ENCODE data around the gene SKIL.

The SKIL gene

DNA sequence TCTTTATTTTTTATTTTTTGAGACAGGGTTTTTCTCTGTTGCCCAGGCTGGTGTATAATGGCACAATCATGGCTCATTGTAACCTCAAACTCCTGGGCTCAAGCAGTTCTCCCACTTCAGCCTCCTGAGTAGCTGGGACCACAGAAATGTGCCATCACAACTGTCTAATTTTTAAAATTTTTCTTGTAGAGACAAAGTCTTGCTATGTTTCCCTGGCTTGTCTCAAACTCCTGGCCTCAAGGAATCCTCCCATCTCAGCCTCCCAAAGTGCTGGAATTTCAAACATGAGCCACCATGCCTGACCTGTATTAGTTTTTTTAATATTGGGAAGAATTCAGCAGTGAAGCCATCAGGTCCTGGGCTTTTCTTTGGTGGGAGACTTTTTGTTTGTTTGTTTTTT is 47.6 kb downstream of the SKIL start:
- DNase-seq = no peak

GRCh38 chr3:170410428-170411029 is 53.0 kb downstream of the SKIL start:
- DNase-seq = no peak

GRCh38 chr3:170413291-170413690 is 55.8 kb downstream of the SKIL start:
- no peak for DNase-seq

DNA sequence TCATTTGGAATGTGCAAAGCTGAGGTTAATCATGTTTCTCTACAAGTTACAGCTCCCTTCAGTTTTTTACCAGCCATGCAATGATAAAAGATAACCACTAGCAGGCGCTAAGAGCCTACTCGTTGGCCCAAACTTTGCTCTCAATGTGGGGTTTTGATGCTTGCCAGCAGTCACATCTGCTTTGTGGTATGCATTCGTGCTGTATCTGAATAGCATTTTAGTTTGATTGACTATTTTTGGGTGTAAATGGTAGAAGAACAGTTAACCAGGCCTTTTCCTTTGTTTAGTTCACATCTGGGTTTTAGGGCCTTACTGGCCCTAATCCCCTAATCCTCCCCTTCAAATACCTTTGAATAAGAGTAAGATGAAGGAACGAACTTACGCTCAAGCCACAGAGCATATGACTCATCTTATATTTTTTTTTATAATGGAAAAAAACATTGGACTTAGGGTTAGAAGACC is 56.7 kb downstream of the SKIL start:
- DNase-seq = peak; percentile 78

DNA sequence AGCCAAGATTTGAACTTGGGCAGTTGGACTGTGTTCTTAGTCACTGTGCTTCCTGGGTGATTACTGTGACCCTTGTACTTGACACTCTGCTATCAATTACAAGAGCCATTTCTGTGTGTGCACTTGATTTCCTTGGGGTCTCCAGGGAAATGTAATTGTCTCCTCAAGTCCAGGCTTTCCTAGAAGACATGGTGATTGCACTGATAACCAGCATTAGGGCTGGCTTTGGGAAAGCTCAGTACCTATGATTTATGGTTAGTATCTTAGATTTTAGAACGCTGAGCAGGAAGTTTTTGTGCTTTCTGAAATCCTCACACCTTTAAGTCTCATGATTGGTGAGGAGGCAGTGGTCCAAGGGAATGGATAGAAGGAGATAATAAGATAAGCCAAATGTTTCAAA is 59.6 kb downstream of the SKIL start:
- no peak for DNase-seq

DNA sequence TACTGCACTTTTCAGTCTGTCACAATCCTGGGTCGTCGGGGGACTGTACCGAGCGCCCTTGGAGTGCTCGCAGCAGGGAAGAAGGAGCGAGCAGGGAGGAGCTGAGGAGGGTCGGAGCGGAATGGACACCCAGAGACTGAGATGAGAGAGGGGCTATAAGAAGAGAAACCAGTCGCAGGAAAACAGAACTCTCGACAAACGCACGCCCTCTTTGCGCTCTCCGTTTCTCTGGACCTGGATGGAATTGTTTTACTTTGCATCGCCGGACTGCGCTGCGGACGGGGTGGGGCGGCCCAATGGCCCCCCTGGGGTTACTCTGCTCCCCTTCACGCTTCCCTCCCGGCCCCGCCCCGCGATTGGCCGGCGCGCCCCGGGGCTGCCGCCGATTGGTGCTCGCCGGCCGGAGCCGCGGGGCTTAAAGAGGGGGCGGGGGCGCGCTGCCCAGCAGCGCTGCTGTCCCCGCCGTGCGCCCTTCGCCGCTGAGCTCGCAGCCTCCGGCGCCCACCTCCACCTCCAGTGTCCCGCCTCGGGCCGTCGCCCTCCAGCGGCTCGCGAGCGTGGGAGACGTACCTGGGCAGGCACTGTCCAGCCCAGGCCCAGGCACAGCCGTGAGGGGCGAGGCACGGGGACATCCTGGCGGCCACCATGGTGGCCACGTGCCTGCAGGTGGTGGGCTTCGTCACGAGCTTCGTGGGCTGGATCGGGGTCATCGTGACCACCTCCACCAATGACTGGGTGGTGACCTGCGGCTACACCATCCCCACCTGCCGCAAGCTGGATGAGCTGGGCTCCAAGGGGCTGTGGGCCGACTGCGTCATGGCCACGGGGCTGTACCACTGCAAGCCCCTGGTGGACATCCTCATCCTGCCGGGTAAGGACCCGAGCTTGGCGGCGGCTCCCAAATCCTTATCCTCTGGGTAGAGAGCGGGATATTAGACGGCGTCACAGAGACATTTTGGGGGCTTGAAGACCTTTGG is 61.2 kb downstream of the SKIL start, which contains the start of gene CLDN11:
TSS of gene CLDN11 (plus strand) at position 447 of the 977 bp plus-strand sequence. CDS start at position 646, 199 bp downstream.
- DNase-seq = no peak

DNA sequence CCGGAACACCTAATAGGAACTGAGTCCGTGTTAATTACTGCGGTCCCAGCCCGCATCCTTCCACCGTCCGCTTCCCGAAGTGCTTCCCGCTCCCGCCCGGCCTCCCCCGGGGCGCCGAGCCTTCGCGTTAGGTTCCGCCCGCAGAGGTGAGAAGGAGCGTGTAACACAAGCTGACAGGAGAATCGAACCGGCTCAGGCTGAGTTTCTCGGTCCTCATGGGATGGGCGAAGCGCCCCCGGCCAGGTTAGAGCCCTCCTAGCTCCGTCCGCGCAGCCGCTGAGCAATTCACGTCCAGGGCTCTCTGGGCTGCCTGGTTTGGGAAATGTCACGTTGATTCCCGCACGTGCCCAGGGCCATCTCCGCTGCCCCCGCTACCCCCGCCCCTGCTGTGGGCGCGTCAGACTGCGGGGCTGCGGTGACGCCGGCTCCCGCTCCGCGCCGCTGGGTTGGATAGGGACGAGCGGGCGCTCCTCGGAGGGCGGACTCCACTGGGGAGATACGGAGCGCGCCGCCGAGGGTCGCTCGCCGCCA is 62.1 kb downstream of the SKIL start:
- no peak for DNase-seq

DNA sequence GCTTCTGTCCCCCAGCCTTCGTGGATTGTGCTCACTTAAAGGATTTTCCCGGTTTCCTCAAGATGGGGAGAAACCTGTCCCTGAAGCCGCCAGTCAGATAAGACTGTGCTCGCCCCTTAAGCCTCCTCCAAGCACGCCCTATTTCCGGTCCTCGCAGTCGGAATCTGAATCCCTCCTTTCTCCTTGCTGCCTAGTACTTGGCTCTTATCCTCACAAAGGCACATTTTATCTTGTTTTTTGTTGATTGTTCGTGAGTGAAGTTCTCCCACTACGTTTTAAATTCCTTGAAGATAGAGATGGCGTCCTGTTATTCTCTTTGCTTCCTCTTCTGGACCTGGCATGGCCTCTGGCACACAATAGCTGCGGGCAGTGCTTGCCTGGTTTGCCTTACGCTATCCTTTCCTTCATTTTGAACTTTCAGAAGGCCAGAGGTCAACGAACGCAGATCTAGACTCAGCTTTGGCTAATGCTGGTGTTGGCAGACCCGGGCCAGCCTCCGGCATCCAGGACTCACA is 62.8 kb downstream of the SKIL start:
- DNase-seq = no peak

- no peak for DNase-seq
Measured at GRCh38 chr3:170421111-170421641, 63.7 kb downstream of the SKIL start.

GRCh38 chr3:170421758-170422157 is 64.2 kb downstream of the SKIL start:
- DNase-seq = no peak

GRCh38 chr3:170423001-170423615 is 65.6 kb downstream of the SKIL start:
- DNase-seq = no peak

DNA sequence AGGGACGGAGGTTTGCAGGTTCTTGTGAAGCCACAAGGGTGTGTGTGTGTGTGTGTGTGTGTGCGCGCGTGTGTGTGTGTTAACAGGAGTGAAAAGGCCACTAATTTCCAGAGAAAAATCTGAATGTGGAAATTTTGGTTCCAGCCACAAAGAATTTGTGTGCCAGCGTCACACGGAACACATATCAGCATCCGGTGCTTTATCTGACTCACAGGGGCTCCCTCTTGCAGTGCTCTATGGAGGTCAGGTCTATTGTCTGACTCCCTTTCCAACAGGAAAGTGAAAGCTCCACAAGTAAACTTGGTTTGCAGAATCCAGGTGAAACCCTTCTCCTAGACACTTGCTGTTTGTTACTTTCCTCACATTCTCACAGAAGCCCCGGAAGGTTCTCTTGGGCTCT is 67.4 kb downstream of the SKIL start:
- no peak for DNase-seq

DNA sequence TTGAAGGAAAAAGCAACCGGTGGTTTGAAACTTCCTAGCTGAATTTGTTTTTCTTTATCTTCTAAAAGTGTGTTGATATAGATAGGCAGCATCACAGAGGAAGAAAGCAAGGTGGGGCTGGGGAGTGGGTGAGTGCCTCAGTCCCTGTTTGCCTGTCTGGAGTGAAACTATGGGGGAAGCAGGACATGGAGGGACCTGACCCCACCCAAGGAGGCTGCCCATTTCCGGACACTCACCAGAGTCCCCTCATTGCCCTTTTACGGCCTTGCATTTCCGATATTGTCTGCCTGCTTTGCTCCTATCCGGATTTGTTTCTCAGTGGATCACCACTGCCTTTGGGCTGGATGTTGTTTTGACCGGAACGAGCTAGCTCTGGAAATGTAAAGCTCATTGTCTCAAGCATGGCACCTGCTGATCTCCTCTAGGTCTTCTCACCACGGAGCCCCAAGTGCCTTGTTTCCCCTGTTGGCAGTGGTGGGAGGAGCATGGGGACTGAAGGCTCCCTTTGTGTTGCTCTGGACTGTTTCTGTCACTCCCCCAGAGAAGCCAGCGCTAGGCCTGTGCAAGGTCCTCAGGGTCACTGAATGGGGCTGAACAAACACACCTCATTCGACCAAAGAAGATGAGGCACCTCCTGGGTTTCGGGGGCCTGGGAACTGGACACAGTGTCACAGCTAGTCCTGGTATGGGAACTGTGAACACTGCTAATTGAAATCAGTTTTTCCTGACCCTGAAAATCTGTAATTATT is 68.2 kb downstream of the SKIL start:
- no peak for DNase-seq

GRCh38 chr3:170426240-170426797 is 68.8 kb downstream of the SKIL start:
- DNase-seq = no peak

- no peak for DNase-seq
Measured at GRCh38 chr3:170428095-170428494, 70.6 kb downstream of the SKIL start.

DNA sequence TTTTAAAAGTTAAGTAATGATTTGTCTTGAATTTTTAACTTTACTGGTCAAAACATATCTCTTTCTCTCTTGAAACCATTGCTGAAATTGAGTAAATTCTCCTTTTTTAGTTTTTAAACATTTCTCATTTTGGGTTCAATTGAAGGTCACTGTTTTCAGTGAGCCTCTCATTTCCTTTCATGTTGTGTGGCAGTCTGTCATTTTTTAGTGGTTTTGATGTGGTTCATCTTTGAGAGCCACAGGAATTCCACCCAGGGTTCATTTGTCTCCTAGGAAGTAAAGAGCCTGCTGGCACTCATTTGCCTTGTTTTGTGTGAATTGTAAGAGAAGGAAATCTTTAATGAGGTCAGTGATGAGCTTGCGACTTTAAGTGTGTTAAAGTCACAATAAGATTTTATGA is 71.5 kb downstream of the SKIL start:
- DNase-seq = no peak

DNA sequence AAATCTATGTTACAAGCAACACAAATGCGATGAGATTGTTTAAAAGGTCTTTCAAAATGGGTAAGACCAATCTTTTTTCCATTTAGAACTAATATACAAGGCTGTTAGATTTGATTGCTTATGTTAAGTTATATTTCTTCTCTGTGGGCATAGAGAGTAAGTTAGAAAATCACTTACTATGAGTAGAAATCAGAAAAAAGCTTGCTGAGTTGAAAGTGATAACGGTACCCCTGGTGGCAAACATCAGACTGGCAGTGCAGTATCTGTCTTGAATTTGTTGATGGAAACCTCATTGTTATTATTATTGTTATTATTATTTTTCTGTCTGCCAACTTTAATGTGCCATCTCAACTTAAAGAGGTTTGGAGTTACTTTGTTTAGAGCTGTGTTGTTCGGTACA is 73.5 kb downstream of the SKIL start:
- DNase-seq = no peak

DNA sequence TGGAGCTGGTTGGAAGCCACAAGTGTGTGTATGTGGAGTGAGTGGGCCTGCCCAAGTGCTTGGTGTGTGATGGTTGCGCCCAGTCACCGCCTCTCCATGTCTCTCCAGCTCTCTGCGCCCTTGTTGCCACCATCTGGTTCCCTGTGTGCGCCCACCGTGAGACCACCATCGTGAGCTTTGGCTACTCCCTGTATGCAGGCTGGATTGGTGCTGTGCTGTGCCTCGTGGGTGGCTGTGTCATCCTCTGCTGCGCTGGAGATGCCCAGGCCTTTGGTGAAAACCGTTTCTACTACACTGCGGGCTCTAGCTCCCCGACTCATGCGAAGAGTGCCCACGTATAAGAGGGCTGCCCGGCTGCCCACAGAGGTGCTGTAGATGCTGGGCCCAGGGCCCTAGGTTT is 74.9 kb downstream of the SKIL start:
- DNase-seq = no peak

- DNase-seq = no peak
Measured at GRCh38 chr3:170436697-170437096, 79.2 kb downstream of the SKIL start.

- DNase-seq = no peak
Measured at GRCh38 chr3:170437176-170437575, 79.7 kb downstream of the SKIL start.

DNA sequence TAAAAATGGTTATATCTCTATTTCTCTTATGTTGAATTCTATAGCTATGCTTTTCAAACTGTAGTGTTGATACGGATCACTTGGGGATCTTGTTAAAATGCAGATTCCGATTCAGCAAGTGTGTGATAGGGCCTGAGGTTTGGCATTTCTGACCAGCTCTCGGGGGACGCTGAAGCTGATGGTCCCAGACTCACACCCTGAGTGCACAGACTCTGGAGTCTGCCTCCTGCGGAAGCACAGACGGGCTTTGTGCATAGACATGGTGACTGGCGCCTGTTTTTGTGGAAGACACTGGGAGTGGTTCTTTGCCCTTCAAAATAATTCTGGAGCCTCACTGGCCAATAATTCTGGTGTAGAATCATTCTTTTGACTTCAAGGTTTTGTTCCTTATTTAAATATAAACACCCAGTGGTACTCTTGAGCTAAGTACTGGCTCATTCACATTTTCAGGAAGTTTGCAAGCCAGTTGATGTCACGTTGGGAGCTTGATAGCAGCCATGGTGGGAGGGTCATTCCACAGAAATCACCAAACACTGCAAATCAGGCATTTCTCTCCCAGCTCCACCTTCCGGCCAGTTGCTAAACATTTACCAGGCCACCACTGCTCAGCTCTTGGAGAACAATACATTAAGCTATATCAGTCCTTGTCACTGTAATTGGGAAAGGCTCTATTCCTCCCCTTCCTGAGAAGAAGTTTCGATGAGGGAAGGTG is 80.3 kb downstream of the SKIL start:
- DNase-seq = no peak
